Keratinocyte (primary cell): ENCODE results near the gene MAML1. TPM values are rescaled to one million over a fixed set of nuclear protein-coding genes. Genes with fewer than 3 reads are reported as not detected.
"Not testable (repeated sequence)": the region's sequence is repeated elsewhere in the genome, so short reads cannot be mapped to it uniquely, and the experiment has no call there.

Experiments used
- DNase-seq: peaks from one replicate; pipeline ENCODE4 v3.0.0-alpha.2; 2011; ENCODE audit warnings: low read depth, missing footprints, low spot score
- FAIRE-seq: peaks from 2 replicates; lab custom pipeline; 2011; peaks lifted over from hg19 to GRCh38; lab: Jason Lieb, UNC
- H2AFZ ChIP-seq: 2 replicates; pipeline ENCODE4 v1.6.0; 2012; ENCODE audit warnings: low read length, control low read depth, inconsistent platforms; ENCODE audit not compliant: control insufficient read depth
- H3K27ac ChIP-seq: 2 replicates; pipeline ENCODE4 v1.5.1; 2011; ENCODE audit warnings: low read length; ENCODE audit not compliant: control insufficient read depth, insufficient read depth
- H3K27me3 ChIP-seq: 3 replicates; pipeline ENCODE4 v1.6.0; 2011; ENCODE audit warnings: low read length; ENCODE audit not compliant: control insufficient read depth, insufficient read depth; ENCODE audit errors: extremely low read depth
- H3K36me3 ChIP-seq, 2 experiments: 2 replicates in 1 of 2; 3 replicates in 1 of 2; pipeline ENCODE4 v1.5.1; 2011; ENCODE audit warnings: low read length in 2 of 2, mild to moderate bottlenecking in 1 of 2; ENCODE audit not compliant: control insufficient read depth in 2 of 2, insufficient read depth in 2 of 2; ENCODE audit errors: extremely low read depth in 1 of 2
- H3K4me1 ChIP-seq: 3 replicates; pipeline ENCODE4 v1.5.1; 2011; ENCODE audit warnings: low read length; ENCODE audit not compliant: control insufficient read depth, insufficient read depth; ENCODE audit errors: extremely low read depth
- H3K4me2 ChIP-seq: 3 replicates; pipeline ENCODE4 v1.6.0; 2011; ENCODE audit warnings: low read depth, low read length; ENCODE audit not compliant: control insufficient read depth, insufficient read depth; ENCODE audit errors: extremely low read depth
- H3K4me3 ChIP-seq, 3 experiments: fragments of 200-600 bp in 1 of 3; sonication (generic) in 1 of 3; 2 replicates in 2 of 3; 3 replicates in 1 of 3; pipeline ENCODE4 v1.5.1; 2011 to 2016; ENCODE audit warnings: low read length in 3 of 3, mild to moderate bottlenecking in 3 of 3, control low read depth in 2 of 3, inconsistent platforms in 1 of 3, low read depth in 1 of 3, mixed read lengths in 1 of 3, mixed run types in 1 of 3, moderate library complexity in 1 of 3; ENCODE audit not compliant: control insufficient read depth in 2 of 3, insufficient read depth in 2 of 3; ENCODE audit errors: extremely low read depth in 1 of 3
- H3K79me2 ChIP-seq: 2 replicates; pipeline ENCODE4 v1.6.0; 2012; ENCODE audit warnings: low read length; ENCODE audit not compliant: control insufficient read depth, insufficient read depth
- H3K9ac ChIP-seq: 3 replicates; pipeline ENCODE4 v1.6.0; 2011; ENCODE audit warnings: low read length; ENCODE audit not compliant: control insufficient read depth, insufficient read depth; ENCODE audit errors: extremely low read depth
- H3K9me1 ChIP-seq: 3 replicates; pipeline ENCODE4 v1.6.0; 2011; ENCODE audit warnings: low read length; ENCODE audit not compliant: control insufficient read depth, insufficient read depth; ENCODE audit errors: extremely low read depth
- H3K9me3 ChIP-seq: 2 replicates; pipeline ENCODE4 v1.5.1; 2012; ENCODE audit warnings: low read depth, low read length; ENCODE audit not compliant: control insufficient read depth
- H4K20me1 ChIP-seq: 3 replicates; pipeline ENCODE4 v1.6.0; 2011; ENCODE audit warnings: low read length; ENCODE audit not compliant: control insufficient read depth, insufficient read depth; ENCODE audit errors: extremely low read depth
- CTCF ChIP-seq, 3 experiments: IDR thresholded peaks in 1 of 3; conservative IDR thresholded peaks in 1 of 3; optimal IDR thresholded peaks in 1 of 3; 2 replicates in 2 of 3; 3 replicates in 1 of 3; pipeline versions ENCODE3 to v1.5.1; 2011; ENCODE audit warnings: low read length in 3 of 3, mild to moderate bottlenecking in 3 of 3, moderate library complexity in 2 of 3, control low read depth in 1 of 3, inconsistent platforms in 1 of 3; ENCODE audit not compliant: insufficient read depth in 2 of 3; ENCODE audit errors: extremely low read depth in 1 of 3
- EZH2 ChIP-seq: IDR thresholded peaks from one replicate; pipeline ENCODE4 v1.6.1; 2012; ENCODE audit warnings: inconsistent platforms, mild to moderate bottlenecking, low read length, moderate library complexity
- dilution Hi-C: fragments of 300-500 bp; cut with MboI; formaldehyde crosslinking; loops from one replicate; pipeline ENCODE4 v1.7.0; 2020; ENCODE audit warnings: low sequenced_read_pairs; ENCODE audit not compliant: extremely low pct_ligation_motif_present
- polyA minus RNA-seq, 3 experiments: library from RNA; depleted of rRNA, polyadenylated mRNA; stranded (reverse); fragments of >200 nt; gene quantifications; 1 replicate in 1 of 3; 2 replicates in 1 of 3; 3 replicates in 1 of 3; pipeline ENCODE4 v1.2.3, GENCODE V29; 2011
- polyA plus RNA-seq, 5 experiments: library from polyadenylated mRNA; depleted of rRNA in 3 of 5; stranded (reverse) in 3 of 5; stranded (forward) in 1 of 5; unstranded in 1 of 5; fragments of >200 nt; gene quantifications; 1 replicate in 1 of 5; 2 replicates in 3 of 5; 3 replicates in 1 of 5; pipeline versions ENCODE4 v1.2.1 to v1.2.3, GENCODE V29; 2011 to 2012; ENCODE audit warnings: missing spikeins in 2 of 5, low read depth in 1 of 5, low replicate concordance in 1 of 5

The MAML1 gene
- polyA plus RNA-seq (3.2 to 6.0 TPM (median 4.9 TPM) in 3 replicates), polyA minus RNA-seq (4.4 to 22.6 TPM (median 7.3 TPM) in 3 replicates)
- polyA plus RNA-seq (2011; ENCODE audit: low read depth): 2.4 TPM
- 4.4 and 4.7 TPM in 2 replicates for polyA plus RNA-seq (2011; cell fraction: cytosol; rRNA removed)
- polyA plus RNA-seq (2011; cell fraction: nucleus; rRNA removed): 13.0 and 14.7 TPM in 2 replicates
- polyA plus RNA-seq (2012; ENCODE audit: low replicate concordance): 7.6 and 10.0 TPM in 2 replicates
- 4.8 TPM for polyA minus RNA-seq (2011; cell fraction: cytosol; rRNA and poly(A)+ RNA removed)
- polyA minus RNA-seq (2011; cell fraction: nucleus; rRNA and poly(A)+ RNA removed): 9.1 and 11.9 TPM in 2 replicates

GRCh38 chr5:179732412-179732917, at the start of gene MAML1:
TSS of gene MAML1 (plus strand) at chr5:179732822. CDS start at chr5:179733113, 291 bp downstream.
- Histone ChIP-seq H3K4me3 (peak within 1 kb of the TSS; percentile 70 to 77 (median 75)), H3K79me2 (peaks cover 45% of the 10 kb centered on the region)
- peak; percentile 83 for FAIRE-seq

GRCh38 chr5:179689212-179689611, 43.4 kb upstream of the MAML1 start:
- H3K36me3 ChIP-seq, H3K9ac ChIP-seq, H3K9me3 ChIP-seq, H4K20me1 ChIP-seq, H3K27ac ChIP-seq, DNase-seq, H3K4me2 ChIP-seq, H2AFZ ChIP-seq, dilution Hi-C loops, H3K79me2 ChIP-seq, H3K4me3 ChIP-seq, FAIRE-seq, H3K4me1 ChIP-seq, H3K27me3 ChIP-seq, H3K9me1 ChIP-seq: not testable (repeated sequence)

More at GRCh38 chr5:179732412-179732917, at the start of gene MAML1:
- Histone ChIP-seq H3K9ac (peak within 1 kb of the TSS; percentile 91), H2AFZ (peak within 1 kb of the TSS; percentile 38), H4K20me1 (no peaks in the 10 kb centered on the region), H3K9me3 (no peaks in the 10 kb centered on the region), H3K4me2 (peak within 1 kb of the TSS; percentile 88), H3K36me3 (peaks cover 12 to 13% of the 10 kb centered on the region in 2 experiments), H3K27me3 (no peaks in the 10 kb centered on the region), H3K9me1 (no peaks in the 10 kb centered on the region), H3K4me1 (peaks cover 15% of the 10 kb centered on the region), H3K27ac (peak within 1 kb of the TSS; percentile 85)
- dilution Hi-C loops: loop anchor here (25.0 kb wide), 1 partner anchor 105 kb away; no protein-coding TSS in a partner anchor
- TF ChIP-seq EZH2 (no peak), CTCF (optimal IDR thresholded peaks at IDR 0.05 in 1 of 3, IDR thresholded peaks at IDR 0.05 in 1 of 3, conservative IDR thresholded peaks at IDR 0.05 in 1 of 3; ENCODE audit: extremely low read depth in 1 of 3, insufficient read depth in 2 of 3, low read length in 3 of 3) (no peak)
- peak; percentile 97 for DNase-seq
